ENCODE measurements around the gene PDZRN3.

Gene PDZRN3

DNA sequence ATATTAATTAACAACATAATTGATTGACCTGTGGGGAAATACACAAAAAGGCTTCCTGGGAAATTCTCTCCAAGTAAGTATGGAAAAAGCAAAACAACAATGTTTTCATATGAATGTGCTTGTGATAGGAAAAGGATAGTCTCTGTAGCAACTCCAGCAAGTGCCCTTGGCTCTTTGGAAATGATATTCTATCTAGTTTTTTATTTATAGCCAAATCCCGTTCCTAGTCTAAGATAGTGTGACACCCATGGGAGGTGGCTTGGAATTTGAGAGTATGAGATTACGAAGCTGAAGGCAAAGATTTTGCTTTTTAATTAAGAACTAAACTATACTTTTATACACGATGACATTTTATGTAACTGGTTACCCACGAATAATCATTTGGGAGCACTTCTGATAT is 119.9 kb downstream of the PDZRN3 start:
- no peak for DNase-seq
- no CpG with 5 or more reads among the region's 4 CpGs for WGBS (ENCODE audit: insufficient coverage)
- H3K27ac ChIP-seq (ENCODE audit: insufficient read depth in 1 of 2, low read depth in 1 of 2, low read length in 2 of 2, poor library complexity in 1 of 2, severe bottlenecking in 2 of 2) = no peak overlapping the region
- H3K4me1 ChIP-seq (ENCODE audit: control extremely low read depth in 1 of 4, control insufficient read depth in 4 of 4, insufficient read depth in 4 of 4, low read length in 3 of 4) = no peaks in the 10 kb centered on the region
- H3K27me3 ChIP-seq (replicated peaks in 2 of 5; ENCODE audit: control insufficient read depth in 4 of 5, insufficient read depth in 5 of 5, low read length in 4 of 5) = peaks cover 0 to 18% (median 6%) of the 10 kb centered on the region in 5 experiments
- no peaks in the 10 kb centered on the region for H3K9me3 ChIP-seq (ENCODE audit: control extremely low read depth in 1 of 5, control insufficient read depth in 4 of 5, insufficient read depth in 2 of 5, low read depth in 1 of 5, low read length in 4 of 5)
- ChIA-PET POLR2A (no interaction called here), CTCF (interaction anchor here (1.1 to 4.8 kb wide), 3 partner anchors 11 to 403 kb away, joined by 3 to 38 read pairs (median 4); no protein-coding TSS in a partner anchor)
- no peak overlapping the region for H3K4me3 ChIP-seq (ENCODE audit: control insufficient read depth in 1 of 7, extremely low read depth in 1 of 7, insufficient read depth in 4 of 7, low read depth in 2 of 7, low read length in 6 of 7)
- H3K36me3 ChIP-seq (ENCODE audit: control insufficient read depth in 4 of 4, insufficient read depth in 4 of 4, low read length in 3 of 4) = no peaks in the 10 kb centered on the region

GRCh38 chr3:73504239-73504638 is 120.5 kb downstream of the PDZRN3 start:
- H3K4me1 ChIP-seq (ENCODE audit: control extremely low read depth in 1 of 4, control insufficient read depth in 4 of 4, insufficient read depth in 4 of 4, low read length in 3 of 4) = no peaks in the 10 kb centered on the region
- no peaks in the 10 kb centered on the region for H3K9me3 ChIP-seq (ENCODE audit: control extremely low read depth in 1 of 5, control insufficient read depth in 4 of 5, insufficient read depth in 2 of 5, low read depth in 1 of 5, low read length in 4 of 5)
- DNase-seq = no peak
- no peaks in the 10 kb centered on the region for H3K36me3 ChIP-seq (ENCODE audit: control insufficient read depth in 4 of 4, insufficient read depth in 4 of 4, low read length in 3 of 4)
- no peak overlapping the region for H3K4me3 ChIP-seq (ENCODE audit: control insufficient read depth in 1 of 7, extremely low read depth in 1 of 7, insufficient read depth in 4 of 7, low read depth in 2 of 7, low read length in 6 of 7)
- H3K27me3 ChIP-seq (replicated peaks in 2 of 5; ENCODE audit: control insufficient read depth in 4 of 5, insufficient read depth in 5 of 5, low read length in 4 of 5) = peaks cover 0 to 23% (median 6%) of the 10 kb centered on the region in 5 experiments
- no peak overlapping the region for H3K27ac ChIP-seq (ENCODE audit: insufficient read depth in 1 of 2, low read depth in 1 of 2, low read length in 2 of 2, poor library complexity in 1 of 2, severe bottlenecking in 2 of 2)
- CTCF ChIA-PET = interaction anchor here (1.1 to 4.8 kb wide), 3 partner anchors 11 to 403 kb away, joined by 3 to 38 read pairs (median 4); no protein-coding TSS in a partner anchor
- 83% methylated on average over 3 of the region's 3 CpGs for WGBS (ENCODE audit: insufficient coverage)
- POLR2A ChIA-PET = no interaction called here

DNA sequence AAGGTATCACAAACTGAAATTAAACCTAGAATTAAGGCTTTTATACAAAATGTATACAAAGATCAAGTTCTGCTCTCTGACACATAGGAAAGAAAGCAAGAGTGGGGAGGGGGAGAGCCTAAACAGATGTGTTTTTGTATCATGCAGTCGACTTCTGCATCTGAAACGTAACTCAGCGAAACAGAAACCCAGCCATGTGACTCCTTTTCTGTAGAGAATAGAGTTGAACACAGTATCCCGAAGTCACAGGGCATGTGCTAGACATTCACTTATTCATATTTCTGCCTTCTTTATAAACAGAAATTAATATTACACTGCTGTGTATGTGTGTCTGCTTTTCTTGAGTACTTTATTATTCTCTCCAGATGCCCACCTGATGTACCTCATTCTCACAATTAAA is 121.0 kb downstream of the PDZRN3 start:
- H3K4me1 ChIP-seq (ENCODE audit: control extremely low read depth in 1 of 4, control insufficient read depth in 4 of 4, insufficient read depth in 4 of 4, low read length in 3 of 4) = no peaks in the 10 kb centered on the region

DNA sequence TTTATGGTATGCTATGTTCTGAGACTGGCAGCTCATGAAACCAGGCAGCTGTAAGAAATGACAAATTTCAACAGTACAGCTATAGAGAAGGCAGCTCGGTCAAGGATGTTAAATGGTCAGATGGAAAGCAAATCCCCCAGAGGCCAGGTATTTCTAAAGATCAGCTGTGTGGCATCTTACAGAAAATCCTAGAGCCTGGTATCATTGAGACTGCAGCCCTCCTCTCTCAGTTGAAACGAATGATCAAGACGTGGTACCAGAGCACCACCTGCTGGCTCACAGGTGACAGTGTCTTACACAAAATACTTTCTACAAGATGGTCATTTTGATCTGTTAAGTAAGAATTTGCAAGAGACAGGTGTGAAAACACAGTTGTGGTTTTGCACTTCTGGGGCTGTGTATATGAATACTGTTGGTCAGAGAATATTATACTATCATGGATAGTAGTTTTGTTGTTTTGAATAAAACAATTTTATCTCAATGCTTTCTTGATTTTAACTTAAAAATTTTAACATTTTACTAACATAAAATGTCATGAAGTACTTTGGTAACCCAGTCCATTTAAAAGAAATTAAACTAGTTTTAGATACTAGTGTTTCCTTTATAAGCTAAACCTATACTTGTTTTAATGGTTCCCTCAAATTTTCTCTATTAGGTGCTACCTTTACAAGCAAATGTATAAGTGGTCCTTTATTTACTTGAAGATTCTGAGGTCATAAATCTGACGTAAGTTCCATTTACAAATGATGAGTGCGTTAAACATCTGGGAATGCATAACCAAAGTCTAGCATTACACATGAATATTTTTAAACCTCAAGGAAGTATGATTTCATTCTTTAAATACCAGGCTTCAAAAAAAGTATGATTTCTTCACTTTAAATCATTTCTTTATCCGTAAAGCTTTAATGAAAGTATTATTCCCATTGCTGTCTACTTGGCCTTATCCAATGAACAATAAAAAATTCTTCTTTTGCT is 121.8 kb downstream of the PDZRN3 start:
- WGBS (ENCODE audit: insufficient coverage) = 18% methylated on average over 3 of the region's 6 CpGs
- no peak overlapping the region for H3K4me3 ChIP-seq (ENCODE audit: control insufficient read depth in 1 of 7, extremely low read depth in 1 of 7, insufficient read depth in 4 of 7, low read depth in 2 of 7, low read length in 6 of 7)
- no peaks in the 10 kb centered on the region for H3K9me3 ChIP-seq (ENCODE audit: control extremely low read depth in 1 of 5, control insufficient read depth in 4 of 5, insufficient read depth in 2 of 5, low read depth in 1 of 5, low read length in 4 of 5)
- DNase-seq = peak; percentile 70 to 88 (median 82)
- ChIA-PET CTCF (interaction anchor here (0.5 to 4.8 kb wide), 19 partner anchors 10 to 1870 kb away, joined by 3 to 38 read pairs (median 4); no protein-coding TSS in a partner anchor), POLR2A (no interaction called here)
- no peak overlapping the region for H3K27ac ChIP-seq (ENCODE audit: insufficient read depth in 1 of 2, low read depth in 1 of 2, low read length in 2 of 2, poor library complexity in 1 of 2, severe bottlenecking in 2 of 2)
- no peaks in the 10 kb centered on the region for H3K4me1 ChIP-seq (ENCODE audit: control extremely low read depth in 1 of 4, control insufficient read depth in 4 of 4, insufficient read depth in 4 of 4, low read length in 3 of 4)
- no peaks in the 10 kb centered on the region for H3K36me3 ChIP-seq (ENCODE audit: control insufficient read depth in 4 of 4, insufficient read depth in 4 of 4, low read length in 3 of 4)
- H3K27me3 ChIP-seq (replicated peaks in 2 of 5; ENCODE audit: control insufficient read depth in 4 of 5, insufficient read depth in 5 of 5, low read length in 4 of 5) = peaks cover 0 to 24% (median 7%) of the 10 kb centered on the region in 5 experiments

More for the DNA sequence above, 121.0 kb downstream of the PDZRN3 start:
- ChIA-PET POLR2A (no interaction called here), CTCF (interaction anchor here (0.9 to 4.8 kb wide), 6 partner anchors 9 to 402 kb away, joined by 4 to 38 read pairs (median 6); no protein-coding TSS in a partner anchor)
- H3K9me3 ChIP-seq (ENCODE audit: control extremely low read depth in 1 of 5, control insufficient read depth in 4 of 5, insufficient read depth in 2 of 5, low read depth in 1 of 5, low read length in 4 of 5) = no peaks in the 10 kb centered on the region
- WGBS (ENCODE audit: insufficient coverage) = 45% methylated on average over 3 of the region's 4 CpGs
- no peaks in the 10 kb centered on the region for H3K36me3 ChIP-seq (ENCODE audit: control insufficient read depth in 4 of 4, insufficient read depth in 4 of 4, low read length in 3 of 4)
- H3K27me3 ChIP-seq (replicated peaks in 2 of 5; ENCODE audit: control insufficient read depth in 4 of 5, insufficient read depth in 5 of 5, low read length in 4 of 5) = peaks cover 0 to 24% (median 6%) of the 10 kb centered on the region in 5 experiments
- H3K4me3 ChIP-seq (ENCODE audit: control insufficient read depth in 1 of 7, extremely low read depth in 1 of 7, insufficient read depth in 4 of 7, low read depth in 2 of 7, low read length in 6 of 7) = no peak overlapping the region
- peak in 1 of 3 donors; percentile 7 for DNase-seq
- no peak overlapping the region for H3K27ac ChIP-seq (ENCODE audit: insufficient read depth in 1 of 2, low read depth in 1 of 2, low read length in 2 of 2, poor library complexity in 1 of 2, severe bottlenecking in 2 of 2)

DNA sequence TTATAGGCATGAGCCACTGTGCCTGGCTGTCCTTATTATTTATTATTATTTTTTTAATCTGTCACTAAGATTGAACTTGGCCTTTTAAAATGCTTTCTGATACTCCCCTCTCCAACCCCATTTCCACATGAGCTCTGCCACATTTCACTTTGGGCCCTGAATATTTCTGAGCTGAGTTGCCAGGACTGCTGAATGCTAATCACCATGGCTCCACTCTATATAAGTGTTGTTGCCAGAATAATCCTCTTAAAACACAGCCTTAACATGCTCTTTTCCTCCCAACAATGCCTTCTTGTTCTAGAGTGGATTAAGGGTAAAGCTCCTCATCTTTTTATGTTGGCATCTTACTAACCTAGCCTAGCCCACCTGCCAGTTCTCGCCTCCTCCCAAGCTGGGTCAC is 124.4 kb downstream of the PDZRN3 start:
- ChIA-PET CTCF (interaction anchor here (0.7 to 4.8 kb wide), 9 partner anchors 8 to 399 kb away, joined by 3 to 38 read pairs (median 6); no protein-coding TSS in a partner anchor), POLR2A (no interaction called here)
- 91% methylated on average over 1 of the region's 1 CpG for WGBS (ENCODE audit: insufficient coverage)
- H3K4me3 ChIP-seq (ENCODE audit: control insufficient read depth in 1 of 7, extremely low read depth in 1 of 7, insufficient read depth in 4 of 7, low read depth in 2 of 7, low read length in 6 of 7) = no peak overlapping the region
- H3K9me3 ChIP-seq (ENCODE audit: control extremely low read depth in 1 of 5, control insufficient read depth in 4 of 5, insufficient read depth in 2 of 5, low read depth in 1 of 5, low read length in 4 of 5) = no peaks in the 10 kb centered on the region
- no peak for DNase-seq
- no peak overlapping the region for H3K27ac ChIP-seq (ENCODE audit: insufficient read depth in 1 of 2, low read depth in 1 of 2, low read length in 2 of 2, poor library complexity in 1 of 2, severe bottlenecking in 2 of 2)
- H3K36me3 ChIP-seq (ENCODE audit: control insufficient read depth in 4 of 4, insufficient read depth in 4 of 4, low read length in 3 of 4) = no peaks in the 10 kb centered on the region
- peaks cover 7 to 28% (median 8%) of the 10 kb centered on the region in 5 experiments for H3K27me3 ChIP-seq (replicated peaks in 2 of 5; ENCODE audit: control insufficient read depth in 4 of 5, insufficient read depth in 5 of 5, low read length in 4 of 5)
- no peaks in the 10 kb centered on the region for H3K4me1 ChIP-seq (ENCODE audit: control extremely low read depth in 1 of 4, control insufficient read depth in 4 of 4, insufficient read depth in 4 of 4, low read length in 3 of 4)

- WGBS (ENCODE audit: insufficient coverage) = 100% methylated on average over 1 of the region's 3 CpGs
- ChIA-PET POLR2A (no interaction called here), CTCF (interaction anchor here (0.7 to 4.8 kb wide), 8 partner anchors 8 to 398 kb away, joined by 3 to 38 read pairs (median 6); no protein-coding TSS in a partner anchor)
- DNase-seq = no peak
- Histone ChIP-seq H3K27me3 (replicated peaks in 2 of 5; ENCODE audit: control insufficient read depth in 4 of 5, insufficient read depth in 5 of 5, low read length in 4 of 5) (peaks cover 7 to 28% (median 8%) of the 10 kb centered on the region in 5 experiments), H3K27ac (ENCODE audit: insufficient read depth in 1 of 2, low read depth in 1 of 2, low read length in 2 of 2, poor library complexity in 1 of 2, severe bottlenecking in 2 of 2) (no peak overlapping the region), H3K4me3 (ENCODE audit: control insufficient read depth in 1 of 7, extremely low read depth in 1 of 7, insufficient read depth in 4 of 7, low read depth in 2 of 7, low read length in 6 of 7) (no peak overlapping the region), H3K4me1 (ENCODE audit: control extremely low read depth in 1 of 4, control insufficient read depth in 4 of 4, insufficient read depth in 4 of 4, low read length in 3 of 4) (no peaks in the 10 kb centered on the region), H3K9me3 (ENCODE audit: control extremely low read depth in 1 of 5, control insufficient read depth in 4 of 5, insufficient read depth in 2 of 5, low read depth in 1 of 5, low read length in 4 of 5) (no peaks in the 10 kb centered on the region), H3K36me3 (ENCODE audit: control insufficient read depth in 4 of 4, insufficient read depth in 4 of 4, low read length in 3 of 4) (no peaks in the 10 kb centered on the region)
Measured at GRCh38 chr3:73499787-73500186, 125.0 kb downstream of the PDZRN3 start.
